Measurements from ENCODE around the gene USP4. TPM values are rescaled to one million over a fixed set of nuclear protein-coding genes. Genes with fewer than 3 reads are reported as not detected.

The USP4 gene
- total and polyA plus RNA-seq, 2 of the 13 experiments (the other 11 are each of a cell fraction or from before 2014, with no cell fraction given), result 9.2 to 20.8 TPM

GRCh38 chr3:49339941-49340800 lies at the start of gene USP4 (continued):
- TF ChIP-seq, protein P1, sequence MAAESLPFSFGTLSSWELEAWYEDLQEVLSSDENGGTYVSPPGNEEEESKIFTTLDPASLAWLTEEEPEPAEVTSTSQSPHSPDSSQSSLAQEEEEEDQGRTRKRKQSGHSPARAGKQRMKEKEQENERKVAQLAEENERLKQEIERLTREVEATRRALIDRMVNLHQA (CRISPR knock-in tag; IDR thresholded peaks at IDR 0.05), result no peak
- no peak for TF ChIP-seq NR2F2 (IDR thresholded peaks at IDR 0.05; ENCODE audit: borderline replicate concordance, low read depth)
- peak; percentile 83; the same call in 1 of the 2 replicates for TF ChIP-seq MIER3 (CRISPR knock-in tag; IDR thresholded peaks at IDR 0.05; ENCODE audit: borderline replicate concordance)
- TF ChIP-seq, protein P2, sequence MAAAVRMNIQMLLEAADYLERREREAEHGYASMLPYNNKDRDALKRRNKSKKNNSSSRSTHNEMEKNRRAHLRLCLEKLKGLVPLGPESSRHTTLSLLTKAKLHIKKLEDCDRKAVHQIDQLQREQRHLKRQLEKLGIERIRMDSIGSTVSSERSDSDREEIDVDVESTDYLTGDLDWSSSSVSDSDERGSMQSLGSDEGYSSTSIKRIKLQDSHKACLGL (CRISPR knock-in tag; IDR thresholded peaks at IDR 0.05), result peak; percentile 96
- TF ChIP-seq RFXAP (CRISPR knock-in tag; IDR thresholded peaks at IDR 0.05; ENCODE audit: borderline replicate concordance), result peak; percentile 91; the same call in 1 of the 2 replicates
- TF ChIP-seq TRIM24 (CRISPR knock-in tag; IDR thresholded peaks at IDR 0.05), result no peak
- TF ChIP-seq ZNF713 (CRISPR knock-in tag; IDR thresholded peaks at IDR 0.05), result no peak
- no peak for TF ChIP-seq ATM (IDR thresholded peaks at IDR 0.05; ENCODE audit: borderline replicate concordance)
- TF ChIP-seq RAD51 (IDR thresholded peaks at IDR 0.05; ENCODE audit: borderline replicate concordance), result no peak
- peak; percentile 35; the same call in 1 of the 2 replicates for TF ChIP-seq ZNF205 (CRISPR knock-in tag; IDR thresholded peaks at IDR 0.05)
- TF ChIP-seq NFYC (CRISPR knock-in tag; IDR thresholded peaks at IDR 0.05), result peak; percentile 53
- peak; percentile 85 for TF ChIP-seq ZMYM4 (CRISPR knock-in tag; IDR thresholded peaks at IDR 0.05)
- peak; percentile 81; the same call in 1 of the 2 replicates for TF ChIP-seq TMF1 (CRISPR knock-in tag; IDR thresholded peaks at IDR 0.05; ENCODE audit: low read depth)
- no peak for TF ChIP-seq HNF1A (IDR thresholded peaks at IDR 0.05; ENCODE audit: low read depth)
- peak; percentile 82 for TF ChIP-seq HNF1A (CRISPR knock-in tag; IDR thresholded peaks at IDR 0.05; ENCODE audit: borderline replicate concordance)
- TF ChIP-seq EHMT2 (IDR thresholded peaks at IDR 0.05; ENCODE audit: borderline replicate concordance, low read depth, low read length), result no peak
- TF ChIP-seq, protein P3, sequence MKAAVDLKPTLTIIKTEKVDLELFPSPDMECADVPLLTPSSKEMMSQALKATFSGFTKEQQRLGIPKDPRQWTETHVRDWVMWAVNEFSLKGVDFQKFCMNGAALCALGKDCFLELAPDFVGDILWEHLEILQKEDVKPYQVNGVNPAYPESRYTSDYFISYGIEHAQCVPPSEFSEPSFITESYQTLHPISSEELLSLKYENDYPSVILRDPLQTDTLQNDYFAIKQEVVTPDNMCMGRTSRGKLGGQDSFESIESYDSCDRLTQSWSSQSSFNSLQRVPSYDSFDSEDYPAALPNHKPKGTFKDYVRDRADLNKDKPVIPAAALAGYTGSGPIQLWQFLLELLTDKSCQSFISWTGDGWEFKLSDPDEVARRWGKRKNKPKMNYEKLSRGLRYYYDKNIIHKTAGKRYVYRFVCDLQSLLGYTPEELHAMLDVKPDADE (CRISPR knock-in tag; IDR thresholded peaks at IDR 0.05), result 0 out of 2 replicates have a peak, but pooled peaks have one; percentile 27
- peak; percentile 44; the same call in 1 of the 2 replicates for TF ChIP-seq ZNF124 (CRISPR knock-in tag; IDR thresholded peaks at IDR 0.05)
- peak; percentile 97 for TF ChIP-seq ZNF276 (CRISPR knock-in tag; IDR thresholded peaks at IDR 0.05; ENCODE audit: low read depth)
- no peak for TF ChIP-seq HHEX (CRISPR knock-in tag; IDR thresholded peaks at IDR 0.05)

Data from HepG2 (cell line).